HG03469 (cell line): ENCODE data around the gene RFX4.

Source experiments
- ATAC-seq: cut with Tn5 transposase; IDR thresholded peaks from one replicate; pipeline ENCODE4 v1.9.1; 2021; ENCODE audit warnings: mild to moderate bottlenecking, moderate library complexity, moderate number of reproducible peaks; ENCODE audit not compliant: unreplicated experiment

The RFX4 gene

GRCh38 chr12:106791531-106791930 lies 208.7 kb downstream of the RFX4 start:
- ATAC-seq: no peak

- ATAC-seq: no peak
Observed at GRCh38 chr12:106794369-106794768, 211.6 kb downstream of the RFX4 start.

- no peak for ATAC-seq
Observed at GRCh38 chr12:106801167-106801708, 218.4 kb downstream of the RFX4 start.

- no peak for ATAC-seq
Observed at GRCh38 chr12:106801830-106802533, 219.2 kb downstream of the RFX4 start.

GRCh38 chr12:106804668-106805067 lies 221.9 kb downstream of the RFX4 start:
- ATAC-seq: no peak
